HepG2 (cell line): ENCODE data around the gene KIF7. TPM values are rescaled to one million over a fixed set of nuclear protein-coding genes. Genes with fewer than 3 reads are reported as not detected.

Experiments used
- MIER3 ChIP-seq: IDR thresholded peaks from 2 replicates; pipeline ENCODE4 v1.6.1; 2016; ENCODE audit warnings: missing compliant biosample characterization, borderline replicate concordance
- PRDM15 ChIP-seq: sonication (generic); formaldehyde crosslinking; IDR thresholded peaks from 2 replicates; pipeline ENCODE4 v1.4.0; 2020; ENCODE audit warnings: missing genetic modification reagents
- TOE1 ChIP-seq: sonication (generic); formaldehyde crosslinking; IDR thresholded peaks from 2 replicates; pipeline ENCODE4 v1.4.0; 2020; ENCODE audit warnings: mild to moderate bottlenecking, missing genetic modification reagents
- ZNF883 ChIP-seq: sonication (generic); formaldehyde crosslinking; IDR thresholded peaks from 2 replicates; pipeline ENCODE4 v1.5.1; 2020; ENCODE audit warnings: mild to moderate bottlenecking, missing genetic modification reagents; ENCODE audit errors: not compliant biosample characterization
- polyA plus RNA-seq, 8 experiments: library from polyadenylated mRNA; depleted of rRNA in 3 of 8; stranded (reverse) in 7 of 8; unstranded in 1 of 8; fragments of >200 nt; fragmentation: Illumina TruSeq in 4 of 8; extraction: Trizol in 4 of 8; gene quantifications; 2 replicates each; pipeline versions ENCODE4 v1.2.1 to v1.2.3, GENCODE V29; 2011 to 2016; ENCODE audit warnings: low read depth in 4 of 8, missing spikeins in 1 of 8, mixed read lengths in 1 of 8; ENCODE audit not compliant: insufficient read depth in 1 of 8
- total RNA-seq, 5 experiments: library from RNA; depleted of rRNA; stranded (reverse); fragments of >200 nt; fragmentation: Illumina TruSeq; extraction: Trizol; gene quantifications; 2 replicates each; pipeline ENCODE4 v1.2.3, GENCODE V29; 2016; ENCODE audit warnings: low read depth in 1 of 5
- TF ChIP-seq, protein P1 (sequence below): sonication (generic); formaldehyde crosslinking; IDR thresholded peaks from 2 replicates; pipeline ENCODE4 v1.9.0; 2021; ENCODE audit warnings: missing genetic modification reagents, borderline replicate concordance
- TF ChIP-seq, protein P2 (sequence below): IDR thresholded peaks from 2 replicates; pipeline ENCODE4 v1.6.1; 2012; ENCODE audit warnings: low read depth, low read length, improper control_type of control experiment

The KIF7 gene
- total and polyA plus RNA-seq, 2 of the 13 experiments (the other 11 are each of a cell fraction or from before 2014, with no cell fraction given) = 1.5 to 6.2 TPM

GRCh38 chr15:89652131-89652530, 3.1 kb downstream of the KIF7 start (continued):
- TF ChIP-seq, protein P1, sequence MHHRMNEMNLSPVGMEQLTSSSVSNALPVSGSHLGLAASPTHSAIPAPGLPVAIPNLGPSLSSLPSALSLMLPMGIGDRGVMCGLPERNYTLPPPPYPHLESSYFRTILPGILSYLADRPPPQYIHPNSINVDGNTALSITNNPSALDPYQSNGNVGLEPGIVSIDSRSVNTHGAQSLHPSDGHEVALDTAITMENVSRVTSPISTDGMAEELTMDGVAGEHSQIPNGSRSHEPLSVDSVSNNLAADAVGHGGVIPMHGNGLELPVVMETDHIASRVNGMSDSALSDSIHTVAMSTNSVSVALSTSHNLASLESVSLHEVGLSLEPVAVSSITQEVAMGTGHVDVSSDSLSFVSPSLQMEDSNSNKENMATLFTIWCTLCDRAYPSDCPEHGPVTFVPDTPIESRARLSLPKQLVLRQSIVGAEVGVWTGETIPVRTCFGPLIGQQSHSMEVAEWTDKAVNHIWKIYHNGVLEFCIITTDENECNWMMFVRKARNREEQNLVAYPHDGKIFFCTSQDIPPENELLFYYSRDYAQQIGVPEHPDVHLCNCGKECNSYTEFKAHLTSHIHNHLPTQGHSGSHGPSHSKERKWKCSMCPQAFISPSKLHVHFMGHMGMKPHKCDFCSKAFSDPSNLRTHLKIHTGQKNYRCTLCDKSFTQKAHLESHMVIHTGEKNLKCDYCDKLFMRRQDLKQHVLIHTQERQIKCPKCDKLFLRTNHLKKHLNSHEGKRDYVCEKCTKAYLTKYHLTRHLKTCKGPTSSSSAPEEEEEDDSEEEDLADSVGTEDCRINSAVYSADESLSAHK (CRISPR knock-in tag) = no peak
- TF ChIP-seq ZNF883 (CRISPR knock-in tag) (no peak), PRDM15 (CRISPR knock-in tag) (no peak), MIER3 (CRISPR knock-in tag) (no peak), TOE1 (CRISPR knock-in tag) (no peak)
- TF ChIP-seq, protein P2, sequence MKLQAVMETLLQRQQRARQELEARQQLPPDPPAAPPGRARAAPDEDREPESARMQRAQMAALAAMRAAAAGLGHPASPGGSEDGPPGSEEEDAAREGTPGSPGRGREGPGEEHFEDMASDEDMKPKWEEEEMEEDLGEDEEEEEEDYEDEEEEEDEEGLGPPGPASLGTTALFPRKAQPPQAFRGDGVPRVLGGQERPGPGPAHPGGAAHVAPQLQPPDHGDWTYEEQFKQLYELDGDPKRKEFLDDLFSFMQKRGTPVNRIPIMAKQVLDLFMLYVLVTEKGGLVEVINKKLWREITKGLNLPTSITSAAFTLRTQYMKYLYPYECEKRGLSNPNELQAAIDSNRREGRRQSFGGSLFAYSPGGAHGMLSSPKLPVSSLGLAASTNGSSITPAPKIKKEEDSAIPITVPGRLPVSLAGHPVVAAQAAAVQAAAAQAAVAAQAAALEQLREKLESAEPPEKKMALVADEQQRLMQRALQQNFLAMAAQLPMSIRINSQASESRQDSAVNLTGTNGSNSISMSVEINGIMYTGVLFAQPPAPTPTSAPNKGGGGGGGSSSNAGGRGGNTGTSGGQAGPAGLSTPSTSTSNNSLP = no peak
